ENCODE results near the gene ZNF487.

DNA sequence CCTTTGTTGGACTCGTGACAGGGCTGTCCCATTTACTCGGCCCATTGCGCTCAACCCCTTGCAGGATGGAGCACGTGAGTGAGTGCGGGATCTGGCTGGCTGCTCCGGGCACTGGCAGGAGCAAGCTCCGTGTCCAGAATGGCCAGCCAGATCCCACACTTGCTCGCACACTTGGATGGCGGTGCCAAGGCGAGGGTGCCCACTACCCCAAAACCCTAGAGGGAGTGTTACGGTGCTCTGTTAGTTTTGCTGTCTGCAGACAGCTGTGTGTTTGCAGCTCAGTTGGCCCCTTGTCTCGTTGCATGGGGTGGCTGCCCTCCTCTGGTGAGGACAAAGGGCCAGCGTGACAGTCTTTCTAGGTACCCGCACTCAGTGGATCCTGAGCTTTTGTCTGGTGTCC, 34.2 kb downstream of the ZNF487 start:
- TF ChIP-seq, protein P1, sequence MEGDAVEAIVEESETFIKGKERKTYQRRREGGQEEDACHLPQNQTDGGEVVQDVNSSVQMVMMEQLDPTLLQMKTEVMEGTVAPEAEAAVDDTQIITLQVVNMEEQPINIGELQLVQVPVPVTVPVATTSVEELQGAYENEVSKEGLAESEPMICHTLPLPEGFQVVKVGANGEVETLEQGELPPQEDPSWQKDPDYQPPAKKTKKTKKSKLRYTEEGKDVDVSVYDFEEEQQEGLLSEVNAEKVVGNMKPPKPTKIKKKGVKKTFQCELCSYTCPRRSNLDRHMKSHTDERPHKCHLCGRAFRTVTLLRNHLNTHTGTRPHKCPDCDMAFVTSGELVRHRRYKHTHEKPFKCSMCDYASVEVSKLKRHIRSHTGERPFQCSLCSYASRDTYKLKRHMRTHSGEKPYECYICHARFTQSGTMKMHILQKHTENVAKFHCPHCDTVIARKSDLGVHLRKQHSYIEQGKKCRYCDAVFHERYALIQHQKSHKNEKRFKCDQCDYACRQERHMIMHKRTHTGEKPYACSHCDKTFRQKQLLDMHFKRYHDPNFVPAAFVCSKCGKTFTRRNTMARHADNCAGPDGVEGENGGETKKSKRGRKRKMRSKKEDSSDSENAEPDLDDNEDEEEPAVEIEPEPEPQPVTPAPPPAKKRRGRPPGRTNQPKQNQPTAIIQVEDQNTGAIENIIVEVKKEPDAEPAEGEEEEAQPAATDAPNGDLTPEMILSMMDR (IDR thresholded peaks at IDR 0.05) = no peak
- no peak for TF ChIP-seq ZFX (IDR thresholded peaks at IDR 0.05; ENCODE audit: borderline replicate concordance)

Measured in 22Rv1 (cell line).